Measurements from ENCODE around the gene PANX2. TPM values are rescaled to one million over a fixed set of nuclear protein-coding genes. Genes with fewer than 3 reads are reported as not detected.
A peak's percentile ranks its signal among the peaks of the same experiment; 100 is the strongest.

The PANX2 gene
- total and polyA plus RNA-seq, 2 of the 4 experiments (the other 2 are of a cell fraction) = 0.18 to 1.7 TPM

DNA sequence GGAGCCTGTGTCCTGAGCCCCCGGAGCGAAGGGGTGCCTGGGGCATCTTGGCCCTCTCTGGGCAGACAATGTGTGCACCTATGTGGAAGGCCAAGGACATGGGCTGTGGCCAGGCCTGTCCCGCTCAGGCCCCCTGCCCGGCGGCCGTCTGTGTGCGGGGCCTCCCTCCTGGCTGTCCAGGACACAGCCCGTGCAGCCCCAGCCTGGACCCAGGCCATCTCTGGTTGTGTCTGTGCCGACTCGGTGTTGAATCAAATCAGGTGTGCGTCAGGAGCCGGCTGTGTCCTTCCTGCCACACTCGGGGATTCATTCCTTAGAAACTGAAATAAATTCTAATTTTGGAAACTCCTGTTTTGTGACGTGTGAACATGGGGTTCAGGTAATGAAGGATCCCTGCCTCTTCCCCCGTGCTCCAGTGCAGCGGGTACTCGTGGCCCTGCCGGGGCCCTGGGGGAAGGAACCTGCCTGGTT lies 28.8 kb downstream of the PANX2 start:
- peaks cover 13% of the 10 kb centered on the region for H4K20me1 ChIP-seq (ENCODE audit: insufficient read depth, low read length)
- no peak overlapping the region for H3K4me2 ChIP-seq (ENCODE audit: low read depth, low read length)
- ATAC-seq (ENCODE audit: low read depth) (no peak), DNase-seq (no peak)
- H3K23ac ChIP-seq (ENCODE audit: low read depth, low read length) = no peak overlapping the region
- no peak overlapping the region for H2BK120ac ChIP-seq (ENCODE audit: low read depth, low read length)
- BruUV-seq (replicated peaks) = no TSS peak
- 0 out of 2 replicates have a peak, but pooled peaks cover 2% of the 10 kb centered on the region for H3K9me1 ChIP-seq (ENCODE audit: insufficient read depth, low read length)
- H2BK20ac ChIP-seq (ENCODE audit: low read depth, low read length) = no peak overlapping the region
- no peak overlapping the region for H3K56ac ChIP-seq (ENCODE audit: extremely low read depth, insufficient read depth, low read length)
- no peak overlapping the region for H3K4me3 ChIP-seq (ENCODE audit: insufficient read depth, low read depth, low read length)
- peak overlapping the region; percentile 81 for H2AK9ac ChIP-seq (replicated peaks; ENCODE audit: low read depth, low read length, poor library complexity)
- no peaks in the 10 kb centered on the region for H3K27me3 ChIP-seq (ENCODE audit: control insufficient read depth, insufficient read depth, low read length)
- H3K18ac ChIP-seq (ENCODE audit: low read depth, low read length) = no peak overlapping the region
- peaks cover 4% of the 10 kb centered on the region; the same call in 1 of the 2 replicates for H3K4me1 ChIP-seq (ENCODE audit: control insufficient read depth, insufficient read depth, low read length)
- 86% methylated on average over 10 of the region's 18 CpGs; no CpG with 5 or more reads in 1 of the 2 experiments for WGBS, 2 experiments (ENCODE audit: extremely low coverage in 2 of 2, insufficient read length in 1 of 2)
- no peak overlapping the region for H3K9ac ChIP-seq (ENCODE audit: low read depth, low read length)
- no peak overlapping the region for H3K4ac ChIP-seq (ENCODE audit: low read depth, low read length)
- H4K91ac ChIP-seq (ENCODE audit: insufficient read depth, low read depth, low read length) = no peak overlapping the region
- H2BK5ac ChIP-seq (ENCODE audit: low read depth, low read length, poor library complexity, severe bottlenecking) = no peak overlapping the region
- TF ChIP-seq MAFK (IDR thresholded peaks at IDR 0.05; ENCODE audit: low read depth, low read length) (no peak), FOS (IDR thresholded peaks at IDR 0.05; ENCODE audit: low read depth, low read length) (no peak), RCOR1 (IDR thresholded peaks at IDR 0.05; ENCODE audit: insufficient replicate concordance, low read length) (no peak)
- TF ChIP-seq, protein P1, sequence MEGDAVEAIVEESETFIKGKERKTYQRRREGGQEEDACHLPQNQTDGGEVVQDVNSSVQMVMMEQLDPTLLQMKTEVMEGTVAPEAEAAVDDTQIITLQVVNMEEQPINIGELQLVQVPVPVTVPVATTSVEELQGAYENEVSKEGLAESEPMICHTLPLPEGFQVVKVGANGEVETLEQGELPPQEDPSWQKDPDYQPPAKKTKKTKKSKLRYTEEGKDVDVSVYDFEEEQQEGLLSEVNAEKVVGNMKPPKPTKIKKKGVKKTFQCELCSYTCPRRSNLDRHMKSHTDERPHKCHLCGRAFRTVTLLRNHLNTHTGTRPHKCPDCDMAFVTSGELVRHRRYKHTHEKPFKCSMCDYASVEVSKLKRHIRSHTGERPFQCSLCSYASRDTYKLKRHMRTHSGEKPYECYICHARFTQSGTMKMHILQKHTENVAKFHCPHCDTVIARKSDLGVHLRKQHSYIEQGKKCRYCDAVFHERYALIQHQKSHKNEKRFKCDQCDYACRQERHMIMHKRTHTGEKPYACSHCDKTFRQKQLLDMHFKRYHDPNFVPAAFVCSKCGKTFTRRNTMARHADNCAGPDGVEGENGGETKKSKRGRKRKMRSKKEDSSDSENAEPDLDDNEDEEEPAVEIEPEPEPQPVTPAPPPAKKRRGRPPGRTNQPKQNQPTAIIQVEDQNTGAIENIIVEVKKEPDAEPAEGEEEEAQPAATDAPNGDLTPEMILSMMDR (conservative IDR thresholded peaks at IDR 0.05; ENCODE audit: low read depth, low read length) = no peak
- H3K36me3 ChIP-seq (ENCODE audit: control insufficient read depth, insufficient read depth, low read length) = peaks cover 25% of the 10 kb centered on the region
- no peak overlapping the region for H4K5ac ChIP-seq (ENCODE audit: low read depth, low read length)
- H2AFZ ChIP-seq (replicated peaks; ENCODE audit: low read length, poor library complexity) = no peak overlapping the region
- dilution Hi-C loops (cut with HindIII; ENCODE audit: low sequenced_read_pairs, unreplicated experiment) = no loop called here
- no peak overlapping the region for H4K8ac ChIP-seq (ENCODE audit: low read depth in 2 of 2, low read length in 2 of 2)
- no peaks in the 10 kb centered on the region for H3K9me3 ChIP-seq (ENCODE audit: control insufficient read depth, insufficient read depth, low read length)
- H3K79me1 ChIP-seq (ENCODE audit: low read depth in 1 of 2, low read length in 2 of 2) = peaks cover 31 to 35% of the 10 kb centered on the region in 2 experiments
- no peak overlapping the region for H3K27ac ChIP-seq (ENCODE audit: insufficient read depth, low read length)
- in situ Hi-C loops (cut with MboI; ENCODE audit: low sequenced_read_pairs) = no loop called here
- intact Hi-C loops (cut with micrococcal nuclease) = no loop called here
- no peak overlapping the region for H2BK15ac ChIP-seq (ENCODE audit: low read depth, low read length)
- ChIA-PET CTCF (no interaction called here), POLR2A (ENCODE audit: unreplicated experiment) (no interaction called here)
- H2AK5ac ChIP-seq (ENCODE audit: low read depth, low read length) = no peak overlapping the region
- H3K14ac ChIP-seq (replicated peaks; ENCODE audit: low read depth, low read length) = no peak overlapping the region

Data from IMR-90 (cell line).